K562 (cell line): ENCODE measurements around the gene YTHDC2. TPM values are rescaled to one million over a fixed set of nuclear protein-coding genes. Genes with fewer than 3 reads are reported as not detected.

Experiments
- ATAC-seq: fragments of 200-7000 bp; cut with Tn5 transposase; 3 replicates; pipeline ENCODE4 v1.9.1; 2020; ENCODE audit warnings: moderate library complexity
- BruUV-seq: library from RNA; stranded (reverse); fragments of 400-500 nt; replicated peaks from 2 replicates; lab custom pipeline; 2021; lab: Mats Ljungman, UMichigan
- CTCF ChIA-PET: fragments of 300-600 bp; formaldehyde crosslinking; extraction: SDS; loops from one replicate; lab custom pipeline; 2021; ENCODE audit warnings: low intra/inter-chr PET ratio; lab: Yijun Ruan, JAX
- POLR2A ChIA-PET: fragments of 300-600, 350-650 bp; sonication (Branson Sonifier 250); formaldehyde crosslinking; extraction: SDS; loops from one replicate; lab custom pipeline; 2021; ENCODE audit warnings: antibody characterized with exemption, inconsistent platforms; lab: Yijun Ruan, JAX
- DNase-seq, 4 experiments: peaks; one replicate each; pipeline versions ENCODE4 v3.0.0 to v3.0.0-alpha.2; 2011 to 2018; ENCODE audit warnings: low spot score in 3 of 4, mixed read lengths in 3 of 4; ENCODE audit errors: extremely low read depth in 1 of 4
- FAIRE-seq: peaks from 2 replicates; lab custom pipeline; 2011; peaks lifted over from hg19 to GRCh38; lab: Jason Lieb, UNC
- H2AFZ ChIP-seq: 2 replicates; pipeline ENCODE4 v1.6.0; 2011; ENCODE audit warnings: low read depth, low read length, control low read depth, inconsistent platforms
- H3K27ac ChIP-seq: fragments of 200-600 bp; 3 replicates; pipeline ENCODE4 v1.8.0; 2011; ENCODE audit warnings: low read depth, mild to moderate bottlenecking, control low read depth, inconsistent platforms, low read length, moderate library complexity, mixed read lengths; ENCODE audit errors: extremely low read depth
- H3K27me3 ChIP-seq, 2 experiments: fragments of 300-600 bp in 1 of 2; 2 replicates in 1 of 2; 3 replicates in 1 of 2; pipeline versions ENCODE4 v1.6.0 to v1.8.0; 2011; ENCODE audit warnings: inconsistent platforms in 2 of 2, low read length in 2 of 2, mild to moderate bottlenecking in 1 of 2, mixed read lengths in 1 of 2, moderate library complexity in 1 of 2; ENCODE audit not compliant: control insufficient read depth in 2 of 2, insufficient read depth in 2 of 2
- H3K36me3 ChIP-seq: fragments of 300-600 bp; 3 replicates; pipeline ENCODE4 v1.8.0; 2011; ENCODE audit warnings: mild to moderate bottlenecking, low read length, inconsistent platforms; ENCODE audit not compliant: control insufficient read depth, insufficient read depth
- H3K4me1 ChIP-seq, 2 experiments: fragments of 200-600 bp in 1 of 2; replicated peaks in 1 of 2; 2 replicates in 1 of 2; 3 replicates in 1 of 2; pipeline versions ENCODE4 v1.5.1 to v1.8.0; 2011; ENCODE audit warnings: inconsistent platforms in 2 of 2, low read length in 2 of 2, mild to moderate bottlenecking in 1 of 2, mixed read lengths in 1 of 2, moderate library complexity in 1 of 2; ENCODE audit not compliant: control insufficient read depth in 2 of 2, insufficient read depth in 2 of 2
- H3K4me2 ChIP-seq: 2 replicates; pipeline ENCODE4 v1.6.1; 2011; ENCODE audit warnings: low read length, control low read depth, inconsistent platforms, mixed read lengths; ENCODE audit not compliant: insufficient read depth
- H3K4me3 ChIP-seq: fragments of 200-600 bp; sonication (generic), shearing (Covaris generic); 2 replicates; pipeline ENCODE4 v1.5.1; 2016; ENCODE audit warnings: control low read depth, inconsistent platforms
- H3K79me2 ChIP-seq: fragments of 200-600 bp; 3 replicates; pipeline ENCODE4 v1.8.0; 2011; ENCODE audit warnings: low read length, inconsistent platforms; ENCODE audit not compliant: control insufficient read depth, insufficient read depth
- H3K9ac ChIP-seq, 2 experiments: 2 replicates each; pipeline versions ENCODE4 v1.6.0 to v1.6.1; 2011; ENCODE audit warnings: low read depth in 2 of 2, low read length in 2 of 2, control low read depth in 1 of 2, inconsistent platforms in 1 of 2, mild to moderate bottlenecking in 1 of 2, mixed read lengths in 1 of 2; ENCODE audit not compliant: insufficient read depth in 1 of 2
- H3K9me1 ChIP-seq: one replicate; pipeline ENCODE4 v1.6.0; 2011; ENCODE audit warnings: inconsistent platforms, mild to moderate bottlenecking, low read length, moderate library complexity; ENCODE audit not compliant: control insufficient read depth, insufficient read depth
- H3K9me3 ChIP-seq: replicated peaks from 2 replicates; pipeline ENCODE4 v1.5.1; 2011; ENCODE audit warnings: low read depth, low read length, inconsistent platforms; ENCODE audit not compliant: control insufficient read depth, insufficient read depth
- H4K20me1 ChIP-seq: replicated peaks from 2 replicates; pipeline ENCODE4 v1.6.1; 2011; ENCODE audit warnings: low read length, inconsistent platforms, mixed read lengths; ENCODE audit not compliant: control insufficient read depth, insufficient read depth
- CEBPB ChIP-seq: fragments of 450-650 bp; IDR thresholded peaks from 2 replicates; pipeline ENCODE4 v1.6.1; 2016; ENCODE audit warnings: missing genetic modification characterization, missing compliant biosample characterization
- DNMT1 ChIP-seq: fragments of 450-650 bp; IDR thresholded peaks from 2 replicates; pipeline ENCODE4 v1.6.1; 2016; ENCODE audit warnings: antibody characterized with exemption, mild to moderate bottlenecking
- ETS2 ChIP-seq: IDR thresholded peaks from 2 replicates; pipeline ENCODE4 v1.6.1; 2016; ENCODE audit warnings: borderline replicate concordance, missing genetic modification characterization, mild to moderate bottlenecking, moderate library complexity, missing compliant biosample characterization; ENCODE audit not compliant: poor library complexity, severe bottlenecking
- NR2F6 ChIP-seq: fragments of 450-650 bp; formaldehyde crosslinking; IDR thresholded peaks from 2 replicates; pipeline ENCODE4 v1.4.0; 2020; ENCODE audit warnings: mild to moderate bottlenecking
- OTX1 ChIP-seq: fragments of 450-650 bp; formaldehyde crosslinking; IDR thresholded peaks from 2 replicates; pipeline ENCODE4 v1.4.0; 2022; ENCODE audit warnings: mild to moderate bottlenecking
- SIX5 ChIP-seq, 2 experiments: IDR thresholded peaks; 2 replicates each; pipeline ENCODE4 v1.6.1; 2011; ENCODE audit warnings: low read length in 2 of 2, borderline replicate concordance in 1 of 2, low read depth in 1 of 2, mild to moderate bottlenecking in 1 of 2, moderate library complexity in 1 of 2; ENCODE audit not compliant: insufficient read depth in 1 of 2
- STAT5A ChIP-seq: IDR thresholded peaks from 2 replicates; pipeline ENCODE4 v1.6.1; 2012; ENCODE audit warnings: low read length, inconsistent platforms, borderline replicate concordance
- ZBED1 ChIP-seq: IDR thresholded peaks from 2 replicates; pipeline ENCODE4 v1.6.1; 2014
- ZNF57 ChIP-seq: fragments of 450-650 bp; formaldehyde crosslinking; IDR thresholded peaks from 2 replicates; pipeline ENCODE4 v1.4.0; 2020; ENCODE audit warnings: mild to moderate bottlenecking, moderate library complexity
- in situ Hi-C: fragments of 300-500 bp; cut with MboI; formaldehyde crosslinking; loops from 4 replicates; pipeline ENCODE4 v1.15.0; 2018; ENCODE audit warnings: inconsistent platforms, mixed read lengths
- intact Hi-C: fragments of 100-400 bp; cut with micrococcal nuclease; formaldehyde crosslinking; loops from 2 replicates; pipeline ENCODE4 v1.14.2; 2022
- polyA plus RNA-seq, 8 experiments: library from polyadenylated mRNA; depleted of rRNA in 4 of 8; stranded (reverse) in 5 of 8; unstranded in 3 of 8; fragments of >200 nt; fragmentation: Nextera tagmentation in 2 of 8; fragmentation: Illumina TruSeq in 1 of 8; extraction: Ambion mirVana in 2 of 8; extraction: Trizol in 1 of 8; gene quantifications; 2 replicates each; pipeline versions ENCODE4 v1.2.1 to v1.2.3, GENCODE V29; 2011 to 2014; ENCODE audit warnings: inconsistent platforms in 1 of 8, missing spikeins in 1 of 8
- total RNA-seq, 7 experiments: library from RNA; depleted of rRNA in 6 of 7; stranded (reverse); fragments of >200 nt in 6 of 7; fragmentation: Illumina TruSeq in 2 of 7; extraction: Trizol in 2 of 7; gene quantifications; 2 replicates each; pipeline versions ENCODE4 v1.2.1 to v1.2.3, GENCODE V29; 2011 to 2021; ENCODE audit warnings: low replicate concordance in 1 of 7
- TF ChIP-seq, protein P1 (sequence below): fragments of 250-450 bp; sonication (Bioruptor Pico); IDR thresholded peaks from 2 replicates; pipeline ENCODE4 v1.8.0; 2021; ENCODE audit warnings: moderate library complexity, mild to moderate bottlenecking, inconsistent platforms
- TF ChIP-seq, protein P2 (sequence below): sonication (generic); formaldehyde crosslinking; IDR thresholded peaks from 2 replicates; pipeline ENCODE4 v1.8.0; 2022; ENCODE audit warnings: mild to moderate bottlenecking, low read depth, missing genetic modification reagents
- TF ChIP-seq, protein P3 (sequence below), 2 experiments: fragments of 450-650 bp in 1 of 2; sonication (generic) in 1 of 2; formaldehyde crosslinking in 1 of 2; IDR thresholded peaks in 1 of 2; conservative IDR thresholded peaks in 1 of 2; 2 replicates each; pipeline versions ENCODE4 v1.6.1 to v1.8.1; 2016 to 2023; ENCODE audit warnings: mild to moderate bottlenecking in 2 of 2, moderate library complexity in 2 of 2, inconsistent platforms in 1 of 2, missing genetic modification reagents in 1 of 2
- TF ChIP-seq, protein P4 (sequence below): fragments of 450-650 bp; formaldehyde crosslinking; IDR thresholded peaks from 2 replicates; pipeline ENCODE4 v1.4.0; 2020; ENCODE audit warnings: mild to moderate bottlenecking, moderate library complexity

YTHDC2 gene
- total and polyA plus RNA-seq, 9 of the 15 experiments (the other 6 are each of a cell fraction or from before 2014, with no cell fraction given): 2.7 to 21.6 (median 15.9) TPM

DNA sequence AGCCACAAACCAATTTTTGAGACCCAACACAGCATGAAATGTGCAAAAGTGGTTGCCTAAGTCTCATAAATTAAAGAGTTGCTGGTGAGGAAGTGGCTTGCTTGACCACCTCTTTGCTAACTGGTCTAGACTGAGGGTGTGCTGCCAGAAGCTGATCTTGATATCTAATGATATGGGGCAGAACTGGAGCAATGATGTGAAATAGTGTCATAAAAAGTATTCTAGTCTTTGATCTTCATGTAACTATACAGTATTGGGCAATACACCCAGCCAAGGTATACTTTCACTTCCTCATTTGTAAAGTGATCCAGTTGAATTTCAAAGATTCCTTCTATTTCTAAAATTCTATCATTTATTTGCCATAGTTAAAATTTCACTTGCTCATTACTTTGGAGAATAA, 5.9 kb upstream of the YTHDC2 start (continued):
- TF ChIP-seq ZBED1: no peak
- no peak for TF ChIP-seq SIX5 (IDR thresholded peaks at IDR 0.05; ENCODE audit: borderline replicate concordance in 1 of 2, insufficient read depth in 1 of 2, low read depth in 1 of 2, low read length in 2 of 2)
- TF ChIP-seq CEBPB (tag): peak; percentile 74
- no peak for TF ChIP-seq OTX1 (CRISPR knock-in tag)
- no peak for TF ChIP-seq NR2F6 (CRISPR knock-in tag)
- TF ChIP-seq STAT5A: no peak
- TF ChIP-seq, protein P1, sequence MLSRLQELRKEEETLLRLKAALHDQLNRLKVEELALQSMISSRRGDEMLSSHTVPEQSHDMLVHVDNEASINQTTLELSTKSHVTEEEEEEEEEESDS: no peak
- TF ChIP-seq, protein P2, sequence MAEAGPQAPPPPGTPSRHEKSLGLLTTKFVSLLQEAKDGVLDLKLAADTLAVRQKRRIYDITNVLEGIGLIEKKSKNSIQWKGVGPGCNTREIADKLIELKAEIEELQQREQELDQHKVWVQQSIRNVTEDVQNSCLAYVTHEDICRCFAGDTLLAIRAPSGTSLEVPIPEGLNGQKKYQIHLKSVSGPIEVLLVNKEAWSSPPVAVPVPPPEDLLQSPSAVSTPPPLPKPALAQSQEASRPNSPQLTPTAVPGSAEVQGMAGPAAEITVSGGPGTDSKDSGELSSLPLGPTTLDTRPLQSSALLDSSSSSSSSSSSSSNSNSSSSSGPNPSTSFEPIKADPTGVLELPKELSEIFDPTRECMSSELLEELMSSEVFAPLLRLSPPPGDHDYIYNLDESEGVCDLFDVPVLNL (CRISPR knock-in tag): no peak

DNA sequence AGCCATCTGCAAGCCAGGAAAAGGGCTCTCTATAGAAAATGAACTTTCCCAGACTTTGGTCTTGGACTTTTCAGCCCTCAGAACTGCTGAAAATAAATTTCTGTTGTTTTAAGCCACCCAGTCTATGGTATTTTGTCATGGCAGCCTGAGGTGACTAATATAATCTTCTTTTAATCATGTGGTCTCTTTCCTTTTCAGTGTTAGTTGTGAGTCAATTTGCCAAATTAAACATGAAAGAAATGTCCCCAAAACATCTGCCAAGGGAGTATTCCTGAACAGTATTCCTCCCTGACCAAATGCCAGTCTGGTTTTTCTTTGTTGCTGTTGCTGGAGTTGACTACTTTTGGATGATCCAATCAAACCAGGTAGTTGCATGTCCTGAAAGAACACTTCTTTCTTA, 4.7 kb upstream of the YTHDC2 start:
- no TSS peak for BruUV-seq
- DNase-seq (no peak), ATAC-seq (no peak), FAIRE-seq (no peak)
- no peaks in the 10 kb centered on the region; a peak in 2 of 5 replicates for H3K27me3 ChIP-seq
- ChIA-PET CTCF (no interaction called here), POLR2A (no interaction called here)
- peaks cover 0 to 2% of the 10 kb centered on the region in 2 experiments; a peak in 1 of 5 replicates for H3K4me1 ChIP-seq
- no peak overlapping the region for H3K27ac ChIP-seq
- no peaks in the 10 kb centered on the region for H4K20me1 ChIP-seq
- in situ Hi-C loops: no loop called here
- H3K4me2 ChIP-seq: no peak overlapping the region
- H3K9me1 ChIP-seq: no peaks in the 10 kb centered on the region
- H3K9me3 ChIP-seq: peaks cover 5% of the 10 kb centered on the region
- H3K36me3 ChIP-seq: no peaks in the 10 kb centered on the region
- H2AFZ ChIP-seq: no peak overlapping the region
- no peak overlapping the region for H3K4me3 ChIP-seq
- intact Hi-C loops: loop anchor here (5.0 kb wide), 1 partner anchor 61 kb away; no protein-coding TSS in a partner anchor
- no peak overlapping the region for H3K9ac ChIP-seq
- TF ChIP-seq ZNF57 (no peak), ETS2 (tag) (no peak), DNMT1 (no peak)
- TF ChIP-seq, protein P3, sequence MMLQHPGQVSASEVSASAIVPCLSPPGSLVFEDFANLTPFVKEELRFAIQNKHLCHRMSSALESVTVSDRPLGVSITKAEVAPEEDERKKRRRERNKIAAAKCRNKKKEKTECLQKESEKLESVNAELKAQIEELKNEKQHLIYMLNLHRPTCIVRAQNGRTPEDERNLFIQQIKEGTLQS (IDR thresholded peaks at IDR 0.05): no peak
- TF ChIP-seq, protein P3 (CRISPR knock-in tag; conservative IDR thresholded peaks at IDR 0.05): no peak
- TF ChIP-seq, protein P4, sequence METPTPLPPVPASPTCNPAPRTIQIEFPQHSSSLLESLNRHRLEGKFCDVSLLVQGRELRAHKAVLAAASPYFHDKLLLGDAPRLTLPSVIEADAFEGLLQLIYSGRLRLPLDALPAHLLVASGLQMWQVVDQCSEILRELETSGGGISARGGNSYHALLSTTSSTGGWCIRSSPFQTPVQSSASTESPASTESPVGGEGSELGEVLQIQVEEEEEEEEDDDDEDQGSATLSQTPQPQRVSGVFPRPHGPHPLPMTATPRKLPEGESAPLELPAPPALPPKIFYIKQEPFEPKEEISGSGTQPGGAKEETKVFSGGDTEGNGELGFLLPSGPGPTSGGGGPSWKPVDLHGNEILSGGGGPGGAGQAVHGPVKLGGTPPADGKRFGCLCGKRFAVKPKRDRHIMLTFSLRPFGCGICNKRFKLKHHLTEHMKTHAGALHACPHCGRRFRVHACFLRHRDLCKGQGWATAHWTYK (CRISPR knock-in tag): no peak
- peaks cover 9% of the 10 kb centered on the region for H3K79me2 ChIP-seq
